GM21528 (cell line): ENCODE measurements around the gene NEMP2.

Experiments
- ATAC-seq: cut with Tn5 transposase; IDR thresholded peaks from one replicate; pipeline ENCODE4 v1.9.1; 2021; ENCODE audit warnings: mild to moderate bottlenecking, moderate library complexity; ENCODE audit not compliant: unreplicated experiment, low FRiP score

NEMP2 gene

DNA sequence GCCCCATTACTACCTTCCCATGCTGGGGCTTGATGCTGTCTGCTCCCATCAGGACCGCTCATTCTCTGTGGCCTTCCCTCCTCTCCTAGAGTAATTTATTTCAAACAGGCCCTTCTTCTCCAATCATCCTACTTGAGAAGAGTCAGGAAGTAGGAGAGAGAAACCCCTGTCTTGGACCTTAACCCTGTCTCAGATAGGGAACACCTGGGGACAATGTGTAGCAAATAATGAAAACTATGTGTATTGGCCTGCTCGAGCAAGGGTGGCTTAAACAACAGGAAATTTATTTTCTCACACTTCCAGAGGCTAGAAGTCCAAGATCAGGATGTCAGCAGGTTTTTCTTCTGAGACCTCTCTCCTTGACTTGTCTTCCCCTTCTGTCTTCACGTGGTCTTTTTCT is 26.6 kb upstream of the NEMP2 start:
- ATAC-seq = no peak

DNA sequence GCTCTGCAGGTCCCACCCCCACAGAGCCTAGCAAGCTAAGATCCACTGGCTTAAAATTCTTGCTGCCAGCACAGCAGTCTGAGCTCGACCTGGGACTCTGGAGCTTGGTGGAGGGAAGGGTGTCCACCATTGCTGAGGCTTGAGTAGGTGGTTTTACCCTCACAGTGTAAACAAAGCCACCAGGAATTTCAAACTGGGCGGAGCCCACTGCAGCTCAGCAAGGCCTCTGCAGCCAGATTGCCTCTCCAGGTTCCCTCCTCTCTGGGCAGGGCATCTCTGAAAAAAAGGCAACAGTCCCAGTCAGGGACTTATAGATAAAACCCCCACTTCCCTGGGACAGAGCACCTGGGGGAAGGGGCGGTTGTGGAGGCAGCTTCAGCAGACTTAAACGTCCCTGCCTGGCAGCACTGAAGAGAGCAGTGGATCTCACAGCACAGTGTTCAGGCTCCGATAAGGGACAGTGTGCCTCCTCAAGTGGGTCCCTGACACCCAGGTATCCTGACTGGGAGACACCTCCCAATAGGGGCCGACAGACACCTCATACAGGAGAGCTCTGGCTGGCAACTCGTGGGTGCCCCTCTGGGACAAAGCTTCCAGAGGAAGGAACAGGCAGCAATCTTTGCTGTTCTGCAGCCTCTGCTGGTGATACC is 20.0 kb upstream of the NEMP2 start:
- no peak for ATAC-seq

DNA sequence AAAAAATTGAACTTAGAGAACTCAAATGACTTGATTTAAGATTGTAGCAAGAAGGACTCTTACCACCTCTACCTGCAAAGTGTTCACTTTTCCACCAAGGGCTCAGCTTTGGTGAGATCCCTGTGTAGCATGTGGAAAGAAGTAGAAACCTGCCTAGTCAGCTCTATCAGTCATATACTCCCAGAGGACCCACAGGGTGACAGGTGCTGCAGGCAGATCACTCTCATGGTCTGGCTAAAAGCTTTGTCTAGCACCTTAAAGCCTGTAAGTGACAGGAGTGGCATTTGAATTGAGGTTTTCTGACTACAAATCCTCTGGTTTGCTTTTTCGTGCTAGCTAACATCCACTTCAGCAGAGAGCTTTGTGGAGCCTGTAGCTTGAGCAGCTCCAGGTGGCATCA is 18.7 kb upstream of the NEMP2 start:
- no peak for ATAC-seq

DNA sequence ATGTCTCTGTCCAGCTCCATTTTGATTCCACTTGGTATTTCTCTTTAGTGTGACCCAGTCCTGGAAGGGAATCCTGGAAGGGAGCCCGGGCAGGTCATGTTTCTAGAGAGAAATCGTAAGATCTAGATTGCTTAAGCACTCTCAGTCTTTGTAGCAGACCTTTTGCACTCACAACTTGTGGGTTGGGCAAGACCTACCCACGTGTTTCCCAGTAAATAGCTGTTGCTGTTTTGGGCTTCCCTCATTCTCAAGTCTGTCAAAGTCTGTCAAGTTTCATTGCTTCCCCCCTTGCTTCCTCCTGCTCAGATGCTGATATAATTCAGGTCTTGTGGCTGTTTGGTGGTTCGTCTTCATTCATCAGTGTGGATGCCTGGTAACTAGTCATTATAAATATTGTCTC is 17.4 kb upstream of the NEMP2 start:
- no peak for ATAC-seq

DNA sequence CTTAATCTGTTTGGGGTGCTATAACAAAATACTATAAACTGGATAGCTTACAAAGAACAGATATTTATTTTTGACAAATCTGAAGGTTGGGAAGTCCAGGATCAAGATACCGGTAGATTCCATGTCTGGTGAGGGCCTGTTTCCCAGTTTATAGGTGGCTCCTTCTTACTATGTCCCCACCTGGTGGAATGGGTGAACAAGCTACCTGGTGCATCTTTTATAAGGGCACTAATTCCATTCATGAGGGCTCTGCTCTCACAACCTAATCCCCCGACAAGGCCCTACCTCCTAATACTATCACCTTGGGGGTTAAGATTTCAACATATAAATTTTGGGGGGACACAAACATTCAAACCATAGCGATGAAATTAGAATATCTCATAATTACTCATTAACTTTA is 15.6 kb upstream of the NEMP2 start:
- ATAC-seq = no peak

DNA sequence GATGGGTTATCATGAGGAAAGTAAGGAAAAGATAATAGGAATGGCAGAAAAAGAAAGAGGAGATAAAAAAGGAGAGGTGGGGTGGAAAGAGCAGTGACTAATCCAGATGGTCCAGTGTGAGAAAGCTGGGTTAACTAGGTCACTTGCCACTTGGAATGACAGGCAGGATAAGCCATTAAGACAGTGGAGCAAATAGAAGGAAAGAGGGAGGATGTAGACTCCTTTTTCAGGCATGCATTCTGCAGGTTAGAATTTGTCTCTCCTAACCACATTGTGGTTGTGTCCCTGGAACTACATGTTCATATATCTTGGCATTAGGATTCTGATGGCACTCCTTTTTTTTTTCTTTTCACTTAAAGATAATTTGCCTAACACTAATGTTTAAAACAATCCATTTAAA is 13.4 kb upstream of the NEMP2 start:
- no peak for ATAC-seq

DNA sequence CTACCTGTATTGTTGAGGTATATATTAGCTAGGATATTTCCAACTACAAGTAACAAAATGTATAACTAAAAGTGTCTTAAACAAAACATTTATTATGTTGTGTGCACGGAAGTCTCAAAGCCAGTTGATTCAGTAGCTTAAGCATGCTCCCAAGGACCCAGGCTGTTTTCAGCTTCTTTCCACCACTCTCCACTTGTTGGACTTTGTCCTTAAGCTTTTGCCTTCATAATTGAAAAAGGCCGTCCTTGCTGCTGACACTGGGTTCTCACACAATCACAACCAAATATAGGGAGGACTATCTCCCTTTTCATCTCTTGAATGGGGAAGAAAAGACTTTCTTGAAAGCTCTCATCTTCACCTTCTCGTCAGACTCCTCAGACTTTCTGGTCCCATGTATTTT is 12.2 kb upstream of the NEMP2 start:
- no peak for ATAC-seq

DNA sequence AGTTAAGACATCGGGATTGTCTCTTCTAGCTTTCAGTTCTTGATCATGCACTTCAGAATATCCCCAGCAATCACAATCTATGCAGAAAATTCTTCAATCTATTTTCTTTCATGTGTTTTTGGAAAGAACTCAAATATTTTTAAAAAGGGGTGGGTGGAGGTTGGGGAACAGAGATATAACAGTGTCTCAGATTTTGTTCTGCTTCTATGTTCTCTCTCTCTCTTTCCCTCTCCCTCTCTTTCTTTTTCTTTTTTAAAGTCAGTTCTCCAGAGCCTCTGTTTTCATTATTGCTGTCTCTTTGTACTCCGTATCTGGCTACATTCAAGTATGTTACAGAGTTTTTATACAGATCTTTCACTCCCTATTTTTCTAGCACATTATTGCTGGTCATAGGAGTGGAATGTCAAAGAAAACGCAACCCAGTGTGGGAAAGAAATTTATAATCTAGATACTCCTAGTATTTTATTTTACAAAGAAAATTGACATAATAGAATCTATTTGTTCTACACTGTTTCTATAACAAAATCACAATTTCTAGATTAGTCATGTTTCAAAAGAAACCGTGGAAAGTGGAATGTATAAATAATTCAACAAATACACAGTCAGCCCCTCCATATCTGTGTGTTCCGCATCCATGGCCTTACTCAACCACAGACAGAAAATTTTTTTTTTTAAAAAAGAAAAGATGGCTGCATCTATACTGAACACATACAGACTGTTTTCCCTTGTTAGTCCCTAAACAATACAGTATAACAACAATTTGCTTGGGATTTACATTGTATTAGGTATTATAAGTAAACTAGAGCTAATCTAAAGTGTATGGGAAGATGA is 11.2 kb upstream of the NEMP2 start:
- no peak for ATAC-seq

DNA sequence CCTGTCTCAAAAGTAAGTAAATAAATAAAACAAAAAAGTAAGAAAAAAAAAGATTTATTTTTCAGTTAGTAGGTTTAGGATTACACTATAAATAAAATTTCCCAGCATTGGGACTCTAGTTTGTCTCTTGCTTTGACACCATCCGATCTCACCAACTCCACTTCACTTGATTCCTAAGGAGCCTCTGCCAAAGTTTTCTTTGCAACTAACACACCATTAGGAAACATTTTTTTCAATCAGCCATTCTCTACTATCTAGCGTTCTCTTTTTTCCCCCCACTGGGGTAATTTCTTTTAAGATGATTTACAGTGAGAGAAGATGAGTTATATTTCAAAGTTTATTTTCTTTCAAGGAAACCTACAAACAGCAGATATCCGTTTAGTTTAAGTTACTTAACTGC is 10.6 kb upstream of the NEMP2 start:
- no peak for ATAC-seq

DNA sequence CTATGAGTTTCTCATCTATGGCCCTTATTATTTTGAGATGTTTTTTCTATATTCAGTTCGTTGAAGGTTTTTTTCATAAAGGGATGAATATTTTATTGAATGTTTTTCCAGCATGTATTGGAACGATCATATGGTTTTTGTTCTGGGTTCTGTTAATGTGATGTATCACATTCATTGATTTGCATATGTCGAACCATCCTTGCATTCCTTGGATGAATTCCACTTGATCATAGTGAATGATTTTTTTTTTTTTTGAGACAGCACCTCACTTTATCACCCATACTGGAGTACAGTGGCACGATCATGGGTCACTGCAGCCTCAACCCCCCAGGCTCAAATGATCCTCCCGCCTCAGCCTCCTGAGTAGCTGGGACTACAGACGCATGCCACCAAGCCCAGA is 5.5 kb upstream of the NEMP2 start:
- ATAC-seq = no peak

DNA sequence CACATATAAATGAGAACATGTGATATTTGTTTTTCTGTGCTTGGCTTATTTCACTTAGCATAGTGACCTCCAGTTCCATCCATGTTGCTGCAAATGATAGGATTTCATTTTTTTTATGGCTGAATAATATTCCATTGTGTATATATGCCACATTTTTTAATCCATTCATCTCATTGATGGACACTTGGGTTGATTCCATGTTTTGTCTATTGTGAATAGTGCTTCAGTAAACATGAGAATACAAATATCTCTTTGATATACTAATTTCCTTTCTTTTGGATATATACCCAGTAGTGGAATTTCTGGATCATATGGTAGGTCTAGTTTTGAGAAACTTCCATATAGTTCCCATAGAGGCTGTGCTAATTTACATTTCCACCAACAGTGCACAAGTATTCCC is 3.7 kb upstream of the NEMP2 start:
- ATAC-seq = no peak

DNA sequence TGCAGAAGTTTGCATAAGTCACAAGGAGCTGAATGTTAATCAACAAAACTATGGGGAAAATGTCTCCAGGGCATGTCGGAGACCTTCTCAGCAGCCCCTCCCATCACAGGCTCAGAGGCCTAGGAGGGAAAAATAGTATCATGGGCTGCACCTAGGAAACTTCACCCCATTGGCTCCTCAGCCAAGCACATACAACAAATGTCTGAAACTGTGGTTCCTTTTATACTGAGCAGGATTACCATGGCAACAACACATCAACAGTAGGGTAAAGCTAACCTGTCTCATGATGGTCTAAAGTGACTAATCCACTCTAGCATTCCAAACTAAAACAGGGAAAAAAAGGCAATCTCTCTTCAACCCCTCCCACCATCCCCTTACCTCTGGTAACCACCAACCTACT is 3.2 kb upstream of the NEMP2 start:
- no peak for ATAC-seq

DNA sequence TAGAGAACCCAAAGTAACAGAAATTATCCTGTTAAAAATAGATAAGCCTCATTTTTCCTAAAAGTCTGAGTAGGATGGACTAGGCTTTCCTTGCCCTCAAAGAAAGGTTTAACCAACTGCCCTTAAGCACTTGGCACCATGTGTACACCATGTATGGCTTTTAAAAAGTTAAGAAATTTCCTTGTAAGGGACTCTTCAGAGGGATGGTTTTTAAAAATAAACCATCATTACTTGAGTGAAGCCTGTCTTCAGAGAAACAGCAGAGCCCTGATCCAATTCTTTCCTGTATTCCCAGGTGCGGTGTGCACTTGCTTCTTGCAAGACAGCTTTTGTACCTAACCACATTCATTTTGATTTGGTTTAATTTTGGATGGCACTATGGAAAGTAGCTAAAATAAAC is 1.1 kb upstream of the NEMP2 start:
- no peak for ATAC-seq

DNA sequence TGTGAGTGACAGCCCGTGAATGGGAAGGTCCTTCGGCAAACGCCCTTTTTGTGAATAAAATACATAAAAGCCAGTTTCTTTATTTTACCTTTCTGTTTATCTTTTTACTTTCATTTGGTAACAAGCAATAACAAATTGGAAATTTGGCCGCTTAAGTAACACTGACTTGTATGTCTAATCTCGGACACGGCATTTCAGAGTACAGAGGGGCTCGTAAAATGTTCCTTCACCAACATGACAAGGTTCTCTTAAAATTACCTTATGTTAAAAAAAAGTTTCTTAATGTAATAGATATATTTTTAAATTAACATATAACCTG is 558 bp upstream of the NEMP2 start:
- ATAC-seq = peak; percentile 1

DNA sequence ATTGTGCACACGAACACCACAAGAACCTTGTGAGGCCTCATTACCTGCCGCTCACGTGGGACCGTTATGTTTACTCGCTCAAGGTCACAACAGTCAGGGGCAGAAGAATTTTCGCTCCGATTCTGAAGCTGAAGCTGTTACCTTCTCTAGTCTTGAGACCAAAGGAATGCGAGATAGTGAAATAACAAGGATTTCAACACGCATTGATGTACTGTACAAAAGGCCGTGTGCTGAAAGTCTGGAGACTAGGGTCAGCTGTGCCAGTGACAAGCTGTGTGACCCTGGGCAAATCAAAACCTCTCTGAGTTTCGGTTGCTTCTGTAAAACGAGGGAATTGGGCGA is 583 bp downstream of the NEMP2 start:
- no peak for ATAC-seq

DNA sequence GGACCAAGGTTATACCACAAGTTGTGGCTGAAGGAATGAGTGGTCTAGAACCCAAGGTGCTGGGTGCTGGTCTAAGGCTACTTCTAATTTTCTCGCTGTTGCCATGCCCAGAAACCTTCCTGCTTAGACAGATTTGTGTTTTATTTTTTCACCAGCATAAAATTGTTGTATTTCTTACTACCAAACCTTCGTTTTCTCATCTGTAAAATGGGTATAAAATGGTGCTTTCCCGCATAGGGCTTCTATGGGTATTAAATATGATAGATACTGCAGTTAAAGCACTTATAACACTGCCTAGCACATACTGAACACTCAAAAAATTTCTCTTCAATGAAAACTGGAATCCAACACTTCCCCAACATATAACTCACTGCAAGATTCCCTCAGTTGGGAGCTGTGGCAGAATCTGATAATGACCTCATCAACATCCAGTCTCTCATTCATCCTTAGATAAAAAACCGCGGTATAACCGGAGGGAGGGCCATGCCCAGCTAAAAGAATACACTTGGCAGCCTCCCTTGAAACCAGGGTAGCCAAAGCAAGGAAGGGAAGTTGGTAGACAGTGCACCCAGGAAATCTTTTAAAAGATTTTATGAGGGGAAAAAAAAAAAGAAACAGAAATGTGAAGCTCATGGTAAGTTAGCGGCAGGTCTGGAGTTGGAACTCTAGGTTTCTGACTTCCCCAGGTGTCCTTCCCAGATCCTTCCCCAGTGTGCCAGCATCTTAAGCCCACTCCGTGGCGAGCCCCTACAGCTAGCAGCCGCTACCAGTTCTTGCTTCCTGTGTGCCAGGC is 1.2 kb downstream of the NEMP2 start:
- ATAC-seq = no peak

DNA sequence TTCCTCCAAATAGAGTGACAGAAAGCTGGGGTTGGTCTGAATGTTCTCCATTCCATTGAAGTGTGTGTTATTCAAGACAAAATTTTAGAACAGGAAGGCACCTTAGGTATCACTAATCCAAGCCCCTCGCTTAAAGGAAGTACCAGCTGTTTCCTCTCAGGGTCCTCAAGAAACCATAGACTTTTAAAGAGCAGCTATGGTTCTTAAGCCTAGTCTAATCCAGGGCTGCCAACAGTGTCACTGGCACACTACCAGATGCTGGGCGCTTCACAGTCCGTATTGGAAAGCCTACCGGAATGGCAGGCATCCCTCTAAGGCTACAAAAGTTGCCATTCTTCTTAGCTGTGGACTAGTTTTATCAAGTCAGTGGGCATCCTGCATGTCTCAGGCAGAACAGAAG is 1.9 kb downstream of the NEMP2 start:
- no peak for ATAC-seq

DNA sequence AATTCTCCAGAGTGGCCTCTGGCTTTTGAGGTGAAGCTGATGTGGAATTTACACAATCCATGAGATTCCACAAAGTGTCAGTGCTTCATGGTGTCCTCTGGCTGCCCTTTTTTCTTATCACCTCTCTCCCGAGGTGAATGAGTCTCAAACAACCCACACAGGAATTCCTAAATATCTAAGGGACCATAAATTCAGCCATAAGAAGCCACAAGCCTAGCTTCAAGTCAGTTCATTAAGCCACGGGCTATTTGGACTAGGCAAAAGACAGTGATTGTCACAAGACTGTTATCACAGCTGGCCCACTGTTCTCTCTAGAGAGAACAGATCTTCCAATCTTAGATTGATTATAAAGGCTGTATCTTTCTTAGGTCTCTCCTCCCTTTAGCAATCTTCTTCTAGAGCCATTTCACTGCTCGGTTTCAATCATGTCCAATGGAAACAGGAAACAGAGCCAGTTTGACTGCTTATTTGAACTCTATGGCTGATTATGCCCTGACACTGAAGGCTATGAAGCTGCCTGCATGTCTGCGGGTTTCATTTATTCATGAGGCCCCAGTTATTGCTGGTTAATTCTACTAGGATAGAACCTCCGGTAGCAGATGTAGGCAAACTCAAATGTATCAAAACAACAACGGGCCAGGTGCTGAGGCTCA is 4.1 kb downstream of the NEMP2 start:
- ATAC-seq = no peak

DNA sequence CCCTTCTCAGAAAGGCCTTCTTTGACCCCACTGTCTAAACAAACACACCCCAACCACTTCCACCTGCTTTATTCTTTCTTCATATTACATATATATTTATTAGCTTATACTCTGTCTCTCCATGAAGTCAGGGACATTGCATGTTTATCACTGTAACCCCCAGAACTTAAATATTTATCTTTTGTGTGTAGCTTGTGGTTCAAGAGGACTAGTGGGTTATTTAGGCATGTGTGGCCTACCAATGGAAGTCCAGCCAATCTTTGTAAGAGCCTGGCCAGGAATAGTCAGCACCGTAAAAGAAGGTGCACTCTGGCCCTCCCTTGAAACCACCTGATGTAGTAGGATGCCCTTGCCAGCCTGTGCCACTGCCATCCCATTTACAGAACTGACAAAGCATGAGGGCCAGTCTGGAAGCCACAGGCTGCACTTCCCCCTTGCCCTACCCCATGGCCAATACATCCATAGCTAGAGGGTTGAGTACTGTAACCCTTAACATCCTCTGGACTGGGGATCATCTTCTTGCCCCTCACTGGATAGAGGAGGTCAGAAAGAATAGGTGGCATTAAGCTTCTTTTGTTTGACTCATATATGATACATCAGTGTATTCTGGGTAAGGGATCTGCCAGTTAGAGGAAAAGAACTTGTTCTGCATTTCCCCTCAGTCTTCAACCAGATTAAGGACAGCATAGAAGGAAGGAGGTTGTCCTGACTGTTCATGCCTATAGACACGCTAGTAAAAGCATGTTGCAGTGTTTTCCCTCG is 4.9 kb downstream of the NEMP2 start:
- no peak for ATAC-seq

DNA sequence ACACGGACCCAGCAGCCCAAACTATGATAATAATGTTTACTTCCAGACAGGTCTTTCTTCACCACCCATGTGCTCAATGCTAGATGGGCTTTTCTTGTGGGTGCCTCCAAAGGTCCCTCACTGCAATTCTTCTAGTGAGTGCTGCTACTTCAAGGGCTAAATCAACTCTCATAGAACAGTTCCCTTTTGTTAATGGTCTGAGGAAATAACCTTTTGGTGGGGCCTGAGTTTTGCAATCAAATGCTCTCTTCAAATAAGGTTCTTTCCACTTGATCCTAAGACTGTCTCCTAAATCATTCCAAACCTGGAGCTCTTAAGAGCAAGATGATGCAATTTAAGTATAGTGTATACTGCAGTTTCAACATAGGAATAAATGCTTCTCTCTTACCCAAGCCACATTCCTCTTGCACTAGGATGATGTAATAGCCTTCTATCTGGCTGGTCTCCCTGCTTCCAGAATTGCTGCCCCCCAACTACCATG is 6.0 kb downstream of the NEMP2 start:
- ATAC-seq = no peak
